WERI-Rb-1 (cell line): Measurements from ENCODE around the gene CERS5.

ENCODE experiments used
- DNase-seq: peaks from one replicate; pipeline ENCODE4 v3.0.0-alpha.2; 2020
- H3K27ac ChIP-seq: fragments of 250-450 bp; sonication (Bioruptor Pico); 2 replicates; pipeline ENCODE4 v1.5.1; 2020; ENCODE audit warnings: mild to moderate bottlenecking, moderate library complexity
- H3K27me3 ChIP-seq: fragments of 250-450 bp; sonication (Bioruptor Pico); 2 replicates; pipeline ENCODE4 v1.5.1; 2021; ENCODE audit warnings: mild to moderate bottlenecking, low read depth, moderate library complexity; ENCODE audit not compliant: insufficient read depth, severe bottlenecking
- H3K36me3 ChIP-seq: fragments of 250-450 bp; sonication (Bioruptor Pico); 2 replicates; pipeline ENCODE4 v1.5.1; 2020; ENCODE audit warnings: mild to moderate bottlenecking, moderate library complexity
- H3K4me3 ChIP-seq: 2 replicates; pipeline ENCODE4 v1.5.1; 2011; ENCODE audit warnings: low read depth, mild to moderate bottlenecking, control low read depth, low read length
- H3K9me3 ChIP-seq: fragments of 250-450 bp; sonication (Bioruptor Pico); 2 replicates; pipeline ENCODE4 v1.5.1; 2021; ENCODE audit warnings: mild to moderate bottlenecking, moderate library complexity; ENCODE audit not compliant: severe bottlenecking
- CTCF ChIP-seq: IDR thresholded peaks from 2 replicates; pipeline ENCODE4 v1.5.1; 2011; ENCODE audit warnings: low read depth, mild to moderate bottlenecking, control low read depth, inconsistent platforms, low read length

CERS5 gene

GRCh38 chr12:50175716-50176026 lies 8.5 kb upstream of the CERS5 start:
- DNase-seq: no peak
- Histone ChIP-seq H3K27ac (no peak overlapping the region), H3K27me3 (no peaks in the 10 kb centered on the region), H3K9me3 (no peaks in the 10 kb centered on the region), H3K4me3 (no peak overlapping the region), H3K36me3 (peaks cover 28% of the 10 kb centered on the region)
- no peak for TF ChIP-seq CTCF

GRCh38 chr12:50174971-50175715 lies 8.0 kb upstream of the CERS5 start:
- no peak for DNase-seq
- Histone ChIP-seq H3K9me3 (no peaks in the 10 kb centered on the region), H3K27me3 (no peaks in the 10 kb centered on the region), H3K4me3 (no peak overlapping the region), H3K36me3 (peaks cover 24% of the 10 kb centered on the region), H3K27ac (no peak overlapping the region)
- no peak for TF ChIP-seq CTCF

- DNase-seq: no peak
- peak overlapping the region; percentile 79 for H3K4me3 ChIP-seq
- H3K27ac ChIP-seq: peak overlapping the region; percentile 82
- TF ChIP-seq CTCF: no peak
- H3K36me3 ChIP-seq: 0 out of 2 replicates have a peak, but pooled peaks cover 3% of the 10 kb centered on the region
- H3K9me3 ChIP-seq: no peaks in the 10 kb centered on the region
- H3K27me3 ChIP-seq: no peaks in the 10 kb centered on the region
Observed at GRCh38 chr12:50166799-50167048, 445 bp downstream of the CERS5 start.

GRCh38 chr12:50164963-50165362 lies 2.2 kb downstream of the CERS5 start:
- no peak for TF ChIP-seq CTCF
- DNase-seq: no peak
- Histone ChIP-seq H3K9me3 (no peaks in the 10 kb centered on the region), H3K36me3 (0 out of 2 replicates have a peak, but pooled peaks cover 3% of the 10 kb centered on the region), H3K4me3 (no peak overlapping the region), H3K27me3 (no peaks in the 10 kb centered on the region), H3K27ac (no peak overlapping the region)

- no peak for TF ChIP-seq CTCF
- H3K27me3 ChIP-seq: no peaks in the 10 kb centered on the region
- no peak overlapping the region for H3K4me3 ChIP-seq
- no peak for DNase-seq
- H3K27ac ChIP-seq: no peak overlapping the region
- no peaks in the 10 kb centered on the region for H3K9me3 ChIP-seq
- H3K36me3 ChIP-seq: 0 out of 2 replicates have a peak, but pooled peaks cover 3% of the 10 kb centered on the region
Observed at GRCh38 chr12:50162230-50162629, 4.9 kb downstream of the CERS5 start.

GRCh38 chr12:50160643-50161042 lies 6.5 kb downstream of the CERS5 start:
- DNase-seq: no peak
- no peaks in the 10 kb centered on the region for H3K36me3 ChIP-seq
- H3K9me3 ChIP-seq: no peaks in the 10 kb centered on the region
- no peak overlapping the region for H3K4me3 ChIP-seq
- no peak overlapping the region for H3K27ac ChIP-seq
- TF ChIP-seq CTCF: no peak
- no peaks in the 10 kb centered on the region for H3K27me3 ChIP-seq
